A549 (cell line): ENCODE data around the gene CCRL2. TPM values are rescaled to one million over a fixed set of nuclear protein-coding genes. Genes with fewer than 3 reads are reported as not detected.

ENCODE experiments used
- ATAC-seq, 2 experiments: fragments of 200-7000 bp in 1 of 2; fragments of >200 bp in 1 of 2; cut with Nextera tagmentation in 1 of 2; cut with Tn5 transposase in 1 of 2; 3 replicates each; pipeline versions ENCODE4 v1.8.0 to v1.9.1; 2018 to 2020; ENCODE audit warnings: mild to moderate bottlenecking in 1 of 2, moderate library complexity in 1 of 2
- CTCF ChIA-PET: fragments of 300-600 bp; sonication (Branson Sonifier 250); formaldehyde crosslinking; extraction: SDS; loops from one replicate; lab custom pipeline; 2021; ENCODE audit warnings: antibody characterized with exemption, inconsistent platforms; lab: Yijun Ruan, JAX
- POLR2A ChIA-PET: fragments of 350-600 bp; formaldehyde crosslinking; extraction: SDS; loops from one replicate; lab custom pipeline; 2021; ENCODE audit warnings: antibody characterized with exemption, inconsistent platforms; lab: Yijun Ruan, JAX
- DNase-seq, 2 experiments: peaks; one replicate each; pipeline versions ENCODE4 v3.0.0 to v3.0.0-alpha.2; 2011 to 2016; ENCODE audit warnings: low read depth in 1 of 2, low spot score in 1 of 2
- FAIRE-seq: peaks from 2 replicates; lab custom pipeline; 2011; peaks lifted over from hg19 to GRCh38; lab: Jason Lieb, UNC
- H3K27ac ChIP-seq, 2 experiments: fragments of >200 bp; sonication (Bioruptor Twin); formaldehyde crosslinking; 3 replicates each; pipeline ENCODE4 v1.5.1; 2016 to 2017
- H3K4me1 ChIP-seq: fragments of >200 bp; sonication (Bioruptor Twin); formaldehyde crosslinking; 3 replicates; pipeline ENCODE4 v1.6.1; 2016
- H3K4me2 ChIP-seq: fragments of >200 bp; sonication (Bioruptor Twin); formaldehyde crosslinking; 3 replicates; pipeline ENCODE4 v1.6.1; 2016
- H3K4me3 ChIP-seq: fragments of >200 bp; sonication (Bioruptor Twin); formaldehyde crosslinking; 3 replicates; pipeline ENCODE4 v1.5.1; 2016
- H3K9me3 ChIP-seq: fragments of >200 bp; sonication (Bioruptor Twin); formaldehyde crosslinking; 3 replicates; pipeline ENCODE4 v1.6.1; 2016
- CBX2 ChIP-seq: fragments of 200-600 bp; sonication (generic); IDR thresholded peaks from 2 replicates; pipeline ENCODE4 v1.6.1; 2016; ENCODE audit warnings: low read depth, mild to moderate bottlenecking, borderline replicate concordance
- CHD4 ChIP-seq: fragments of 200-600 bp; sonication (generic); IDR thresholded peaks from 2 replicates; pipeline ENCODE4 v1.6.1; 2016; ENCODE audit warnings: antibody characterized with exemption, mild to moderate bottlenecking, borderline replicate concordance
- EHMT2 ChIP-seq: fragments of 200-600 bp; sonication (generic); IDR thresholded peaks from 2 replicates; pipeline ENCODE4 v1.6.1; 2016; ENCODE audit warnings: antibody characterized with exemption, low read depth, mild to moderate bottlenecking, moderate library complexity
- FOSL2 ChIP-seq, 2 experiments: fragments of 450-650 bp in 1 of 2; fragments of >200 bp in 1 of 2; sonication (Bioruptor Twin) in 1 of 2; formaldehyde crosslinking; IDR thresholded peaks; 2 replicates each; pipeline versions ENCODE4 v1.5.0 to v1.6.1; 2016 to 2020; ENCODE audit warnings: mild to moderate bottlenecking in 1 of 2, moderate library complexity in 1 of 2
- FOXS1 ChIP-seq: fragments of 250-450 bp; sonication (Bioruptor Pico); IDR thresholded peaks from 2 replicates; pipeline ENCODE4 v1.5.0; 2020; ENCODE audit warnings: mild to moderate bottlenecking, moderate library complexity
- HOXA7 ChIP-seq: fragments of 250-450 bp; sonication (Bioruptor Pico); IDR thresholded peaks from 2 replicates; pipeline ENCODE4 v1.5.0; 2020; ENCODE audit warnings: mild to moderate bottlenecking, moderate library complexity
- JUN ChIP-seq, 2 experiments: fragments of >200 bp; sonication (Bioruptor Twin); formaldehyde crosslinking; IDR thresholded peaks; 2 replicates in 1 of 2; 3 replicates in 1 of 2; pipeline ENCODE4 v1.6.1; 2016 to 2017
- MAFK ChIP-seq: fragments of 450-650 bp; IDR thresholded peaks from 2 replicates; pipeline ENCODE4 v1.6.1; 2014; ENCODE audit not compliant: partially characterized antibody
- PHF8 ChIP-seq: fragments of 200-600 bp; sonication (generic); IDR thresholded peaks from 2 replicates; pipeline ENCODE4 v1.6.1; 2016; ENCODE audit warnings: low read depth, mild to moderate bottlenecking, antibody characterized with exemption, moderate library complexity, borderline replicate concordance
- RAD21 ChIP-seq, 2 experiments: fragments of >200 bp in 1 of 2; sonication (Bioruptor Twin) in 1 of 2; formaldehyde crosslinking in 1 of 2; IDR thresholded peaks in 1 of 2; conservative IDR thresholded peaks in 1 of 2; 2 replicates in 1 of 2; 3 replicates in 1 of 2; pipeline ENCODE4 v1.6.1; 2012 to 2018; ENCODE audit warnings: inconsistent platforms in 1 of 2
- RCOR1 ChIP-seq: fragments of 150-350 bp; IDR thresholded peaks from 2 replicates; pipeline ENCODE4 v1.6.1; 2014; ENCODE audit warnings: antibody characterized with exemption, low read length, low read depth
- SMC3 ChIP-seq: fragments of >200 bp; sonication (Bioruptor Twin); formaldehyde crosslinking; IDR thresholded peaks from 3 replicates; pipeline ENCODE4 v1.6.1; 2018; ENCODE audit warnings: inconsistent platforms
- SREBF2 ChIP-seq: fragments of 450-650 bp; IDR thresholded peaks from 2 replicates; pipeline ENCODE4 v1.6.1; 2014; ENCODE audit warnings: mild to moderate bottlenecking, moderate library complexity
- TFCP2L1 ChIP-seq: fragments of 250-450 bp; sonication (Bioruptor Pico); IDR thresholded peaks from 2 replicates; pipeline ENCODE4 v1.5.0; 2021; ENCODE audit warnings: mild to moderate bottlenecking
- TP53 ChIP-seq: fragments of 250-450 bp; sonication (Bioruptor Pico); IDR thresholded peaks from 2 replicates; pipeline ENCODE4 v1.5.0; 2021; ENCODE audit warnings: mild to moderate bottlenecking, moderate library complexity
- WGBS: methylation state at CpG from one replicate; pipeline ENCODE4 v1.1.6; 2017; ENCODE audit errors: missing lambda C conversion rate; 5-methylcytosine and 5-hydroxymethylcytosine counted together
- polyA plus RNA-seq, 4 experiments: library from polyadenylated mRNA; depleted of rRNA in 3 of 4; stranded (reverse); fragments of >200 nt; fragmentation: RNase III in 1 of 4; extraction: RNeasy Plus Mini Kit Qiagen cat#74134 plus additional on column Dnase treatment in 1 of 4; gene quantifications; 2 replicates in 3 of 4; 3 replicates in 1 of 4; pipeline ENCODE4 v1.2.3, GENCODE V29; 2011 to 2017
- TF ChIP-seq, protein P1 (sequence below): IDR thresholded peaks from 2 replicates; pipeline ENCODE4 v1.6.1; 2012; ENCODE audit warnings: low read depth, borderline replicate concordance
- TF ChIP-seq, protein P2 (sequence below): IDR thresholded peaks from 2 replicates; pipeline ENCODE4 v1.6.1; 2012
- TF ChIP-seq, protein P3 (sequence below): IDR thresholded peaks from 2 replicates; pipeline ENCODE4 v1.6.1; 2012
- TF ChIP-seq, protein P4 (sequence below): fragments of >200 bp; sonication (Bioruptor Twin); formaldehyde crosslinking; IDR thresholded peaks from 2 replicates; pipeline ENCODE4 v1.6.1; 2016
- TF ChIP-seq, protein P5 (sequence below): fragments of 200-600 bp; sonication (generic); IDR thresholded peaks from 2 replicates; pipeline ENCODE4 v1.6.1; 2016; ENCODE audit warnings: antibody characterized with exemption, mild to moderate bottlenecking, moderate library complexity

Gene CCRL2
- polyA plus RNA-seq, 2 of the 4 experiments (the other 2 are of a cell fraction) = not detected

DNA sequence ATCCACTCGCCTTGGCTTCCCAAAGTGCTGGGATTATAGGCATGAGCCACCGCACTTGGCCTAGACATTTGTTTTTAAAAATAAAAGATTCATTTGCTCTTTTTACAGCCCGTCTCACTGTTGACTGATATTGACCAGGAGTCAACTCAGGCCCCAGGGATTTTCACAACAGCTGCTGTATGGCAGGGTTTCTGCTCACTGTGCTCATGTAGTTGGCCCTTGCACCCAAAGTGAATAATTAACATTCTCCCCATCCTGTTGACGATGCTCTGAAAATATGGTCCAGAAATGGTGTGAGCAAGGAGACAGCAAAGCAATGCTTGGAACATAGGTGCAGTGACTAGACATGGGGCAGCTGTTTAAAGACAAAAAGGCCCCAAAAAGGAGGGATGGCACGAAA, 39.2 kb upstream of the CCRL2 start:
- Histone ChIP-seq H3K9me3 (no peaks in the 10 kb centered on the region; the same call in 2 of the 3 replicates), H3K4me2 (no peak overlapping the region), H3K27ac (no peak overlapping the region), H3K4me1 (no peaks in the 10 kb centered on the region), H3K4me3 (no peak overlapping the region)
- POLR2A ChIA-PET = no interaction called here
- TF ChIP-seq EHMT2 (no peak), RCOR1 (no peak), JUN (IDR thresholded peaks at IDR 0.05) (no peak), SMC3 (no peak), CHD4 (no peak), RAD21 (conservative IDR thresholded peaks at IDR 0.05 in 1 of 2, IDR thresholded peaks at IDR 0.05 in 1 of 2) (no peak), TFCP2L1 (CRISPR knock-in tag) (no peak), FOXS1 (CRISPR knock-in tag) (no peak), CBX2 (no peak), MAFK (no peak), HOXA7 (CRISPR knock-in tag) (no peak), PHF8 (no peak), SREBF2 (no peak), TP53 (CRISPR knock-in tag) (no peak), FOSL2 (IDR thresholded peaks at IDR 0.05) (no peak), FOSL2 (CRISPR knock-in tag; IDR thresholded peaks at IDR 0.05) (no peak)
- TF ChIP-seq, protein P1, sequence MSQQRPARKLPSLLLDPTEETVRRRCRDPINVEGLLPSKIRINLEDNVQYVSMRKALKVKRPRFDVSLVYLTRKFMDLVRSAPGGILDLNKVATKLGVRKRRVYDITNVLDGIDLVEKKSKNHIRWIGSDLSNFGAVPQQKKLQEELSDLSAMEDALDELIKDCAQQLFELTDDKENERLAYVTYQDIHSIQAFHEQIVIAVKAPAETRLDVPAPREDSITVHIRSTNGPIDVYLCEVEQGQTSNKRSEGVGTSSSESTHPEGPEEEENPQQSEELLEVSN = no peak
- TF ChIP-seq, protein P2, sequence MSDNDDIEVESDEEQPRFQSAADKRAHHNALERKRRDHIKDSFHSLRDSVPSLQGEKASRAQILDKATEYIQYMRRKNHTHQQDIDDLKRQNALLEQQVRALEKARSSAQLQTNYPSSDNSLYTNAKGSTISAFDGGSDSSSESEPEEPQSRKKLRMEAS = no peak
- TF ChIP-seq, protein P3, sequence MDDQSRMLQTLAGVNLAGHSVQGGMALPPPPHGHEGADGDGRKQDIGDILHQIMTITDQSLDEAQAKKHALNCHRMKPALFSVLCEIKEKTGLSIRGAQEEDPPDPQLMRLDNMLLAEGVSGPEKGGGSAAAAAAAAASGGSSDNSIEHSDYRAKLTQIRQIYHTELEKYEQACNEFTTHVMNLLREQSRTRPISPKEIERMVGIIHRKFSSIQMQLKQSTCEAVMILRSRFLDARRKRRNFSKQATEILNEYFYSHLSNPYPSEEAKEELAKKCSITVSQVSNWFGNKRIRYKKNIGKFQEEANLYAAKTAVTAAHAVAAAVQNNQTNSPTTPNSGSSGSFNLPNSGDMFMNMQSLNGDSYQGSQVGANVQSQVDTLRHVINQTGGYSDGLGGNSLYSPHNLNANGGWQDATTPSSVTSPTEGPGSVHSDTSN = no peak
- TF ChIP-seq, protein P4, sequence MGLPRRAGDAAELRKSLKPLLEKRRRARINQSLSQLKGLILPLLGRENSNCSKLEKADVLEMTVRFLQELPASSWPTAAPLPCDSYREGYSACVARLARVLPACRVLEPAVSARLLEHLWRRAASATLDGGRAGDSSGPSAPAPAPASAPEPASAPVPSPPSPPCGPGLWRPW = no peak
- CTCF ChIA-PET = interaction anchor here (1.3 to 3.0 kb wide), 2 partner anchors 10 to 190 kb away, joined by 3 to 20 read pairs; no protein-coding TSS in a partner anchor
- 32% methylated on average over 5 of the region's 5 CpGs for WGBS
- no peak for DNase-seq
- no peak for FAIRE-seq
- no peak for ATAC-seq

DNA sequence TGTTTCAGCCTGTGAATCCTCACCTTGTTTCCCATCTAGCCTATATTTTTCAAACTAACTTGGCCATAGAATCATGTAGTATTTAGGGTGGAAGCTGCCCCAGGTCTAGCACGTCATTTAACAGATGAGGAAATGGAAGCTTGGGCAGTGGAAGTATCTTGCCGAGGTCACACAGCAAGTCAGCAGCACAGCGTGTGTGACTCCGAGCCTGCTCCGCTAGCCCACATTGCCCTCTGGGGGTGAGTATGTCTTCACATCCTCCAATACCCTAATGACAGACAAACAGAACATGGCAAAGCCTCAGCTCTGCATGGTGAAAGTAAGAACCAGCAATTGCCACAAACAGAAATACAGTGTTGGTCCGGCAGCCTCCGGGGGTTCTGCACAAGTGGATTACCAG, 38.5 kb upstream of the CCRL2 start:
- ChIA-PET POLR2A (no interaction called here), CTCF (interaction anchor here (0.7 to 3.0 kb wide), 3 partner anchors 9 to 515 kb away, joined by 3 to 20 read pairs (median 4); no protein-coding TSS in a partner anchor)
- peak; percentile 19 to 25; a peak in 2 of 5 replicates for TF ChIP-seq RAD21 (conservative IDR thresholded peaks at IDR 0.05 in 1 of 2, IDR thresholded peaks at IDR 0.05 in 1 of 2)
- TF ChIP-seq, protein P5, sequence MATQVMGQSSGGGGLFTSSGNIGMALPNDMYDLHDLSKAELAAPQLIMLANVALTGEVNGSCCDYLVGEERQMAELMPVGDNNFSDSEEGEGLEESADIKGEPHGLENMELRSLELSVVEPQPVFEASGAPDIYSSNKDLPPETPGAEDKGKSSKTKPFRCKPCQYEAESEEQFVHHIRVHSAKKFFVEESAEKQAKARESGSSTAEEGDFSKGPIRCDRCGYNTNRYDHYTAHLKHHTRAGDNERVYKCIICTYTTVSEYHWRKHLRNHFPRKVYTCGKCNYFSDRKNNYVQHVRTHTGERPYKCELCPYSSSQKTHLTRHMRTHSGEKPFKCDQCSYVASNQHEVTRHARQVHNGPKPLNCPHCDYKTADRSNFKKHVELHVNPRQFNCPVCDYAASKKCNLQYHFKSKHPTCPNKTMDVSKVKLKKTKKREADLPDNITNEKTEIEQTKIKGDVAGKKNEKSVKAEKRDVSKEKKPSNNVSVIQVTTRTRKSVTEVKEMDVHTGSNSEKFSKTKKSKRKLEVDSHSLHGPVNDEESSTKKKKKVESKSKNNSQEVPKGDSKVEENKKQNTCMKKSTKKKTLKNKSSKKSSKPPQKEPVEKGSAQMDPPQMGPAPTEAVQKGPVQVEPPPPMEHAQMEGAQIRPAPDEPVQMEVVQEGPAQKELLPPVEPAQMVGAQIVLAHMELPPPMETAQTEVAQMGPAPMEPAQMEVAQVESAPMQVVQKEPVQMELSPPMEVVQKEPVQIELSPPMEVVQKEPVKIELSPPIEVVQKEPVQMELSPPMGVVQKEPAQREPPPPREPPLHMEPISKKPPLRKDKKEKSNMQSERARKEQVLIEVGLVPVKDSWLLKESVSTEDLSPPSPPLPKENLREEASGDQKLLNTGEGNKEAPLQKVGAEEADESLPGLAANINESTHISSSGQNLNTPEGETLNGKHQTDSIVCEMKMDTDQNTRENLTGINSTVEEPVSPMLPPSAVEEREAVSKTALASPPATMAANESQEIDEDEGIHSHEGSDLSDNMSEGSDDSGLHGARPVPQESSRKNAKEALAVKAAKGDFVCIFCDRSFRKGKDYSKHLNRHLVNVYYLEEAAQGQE = no peak
- H3K4me3 ChIP-seq = no peak overlapping the region
- FAIRE-seq (no peak), DNase-seq (peak in 1 of 2 experiments; percentile 18), ATAC-seq (peak; percentile 62 to 68; a peak in 3 of 6 replicates)
- no peaks in the 10 kb centered on the region; the same call in 2 of the 3 replicates for H3K9me3 ChIP-seq
- H3K27ac ChIP-seq = no peak overlapping the region
- WGBS = 29% methylated on average over 6 of the region's 7 CpGs
- no peaks in the 10 kb centered on the region for H3K4me1 ChIP-seq
- no peak overlapping the region for H3K4me2 ChIP-seq
